Measurements from ENCODE around the gene AUP1.

Gene AUP1

GRCh38 chr2:74537140-74537539 is 7.6 kb upstream of the AUP1 start:
- no peak for DNase-seq (ENCODE audit: low spot score)

- no peak for DNase-seq (ENCODE audit: low spot score)
Observed at GRCh38 chr2:74536166-74536950, 6.9 kb upstream of the AUP1 start.

GRCh38 chr2:74535440-74535965 is 6.0 kb upstream of the AUP1 start:
- no peak for DNase-seq (ENCODE audit: low spot score)

- DNase-seq (ENCODE audit: low spot score): no peak
Observed at GRCh38 chr2:74534411-74534810, 4.9 kb upstream of the AUP1 start.

GRCh38 chr2:74533464-74533863 is 4.0 kb upstream of the AUP1 start:
- DNase-seq (ENCODE audit: low spot score): no peak

- no peak for DNase-seq (ENCODE audit: low spot score)
Observed at GRCh38 chr2:74532222-74532621, 2.7 kb upstream of the AUP1 start.

GRCh38 chr2:74531666-74532065 is 2.2 kb upstream of the AUP1 start:
- no peak for DNase-seq (ENCODE audit: low spot score)

- DNase-seq (ENCODE audit: low spot score): no peak
Observed at GRCh38 chr2:74530239-74531187, 1.0 kb upstream of the AUP1 start.

GRCh38 chr2:74528600-74529356 is 728 bp downstream of the AUP1 start:
- no peak for DNase-seq (ENCODE audit: low spot score)

- no peak for DNase-seq (ENCODE audit: low spot score)
Observed at GRCh38 chr2:74527741-74528140, 1.8 kb downstream of the AUP1 start.

- DNase-seq (ENCODE audit: low spot score): no peak
Observed at GRCh38 chr2:74526649-74527230, 2.8 kb downstream of the AUP1 start.

- DNase-seq (ENCODE audit: low spot score): no peak
Observed at GRCh38 chr2:74525717-74526648, 3.5 kb downstream of the AUP1 start, which contains the start of gene DQX1. TSS of gene DQX1 (minus strand) at chr2:74526231. CDS start at chr2:74525729, 502 bp downstream.

- no peak for DNase-seq (ENCODE audit: low spot score)
Observed at GRCh38 chr2:74524955-74525716, 4.4 kb downstream of the AUP1 start.

GRCh38 chr2:74524005-74524404 is 5.5 kb downstream of the AUP1 start:
- no peak for DNase-seq (ENCODE audit: low spot score)

GRCh38 chr2:74522516-74522915 is 7.0 kb downstream of the AUP1 start:
- DNase-seq (ENCODE audit: low spot score): no peak

- no peak for DNase-seq (ENCODE audit: low spot score)
Observed at GRCh38 chr2:74516650-74517049, 12.9 kb downstream of the AUP1 start.

- peak; percentile 85 for DNase-seq (ENCODE audit: low spot score)
Observed at GRCh38 chr2:74515981-74516633, 13.4 kb downstream of the AUP1 start.

- no peak for DNase-seq (ENCODE audit: low spot score)
Observed at GRCh38 chr2:74515271-74515980, 14.1 kb downstream of the AUP1 start.

Data from SK-N-DZ (cell line).